COLO668 (cell line): Measurements from ENCODE around the gene GPX5.
"Not testable (repeated sequence)": the region's sequence is repeated elsewhere in the genome, so short reads cannot be mapped to it uniquely, and the experiment has no call there.

Experiments used
- DNase-seq: peaks from one replicate; lab custom pipeline; 2025; ENCODE audit not compliant: unreplicated experiment; lab: John Stamatoyannopoulos, UW

The GPX5 gene

GRCh38 chr6:28525496-28526039, at the start of gene GPX5:
TSS of gene GPX5 (plus strand) at chr6:28525881. CDS start at chr6:28526014, 133 bp downstream.
- DNase-seq: no peak

GRCh38 chr6:28478518-28478917, 47.2 kb upstream of the GPX5 start:
- DNase-seq: no peak

- DNase-seq: no peak
Observed at GRCh38 chr6:28480253-28480932, 45.3 kb upstream of the GPX5 start.

DNA sequence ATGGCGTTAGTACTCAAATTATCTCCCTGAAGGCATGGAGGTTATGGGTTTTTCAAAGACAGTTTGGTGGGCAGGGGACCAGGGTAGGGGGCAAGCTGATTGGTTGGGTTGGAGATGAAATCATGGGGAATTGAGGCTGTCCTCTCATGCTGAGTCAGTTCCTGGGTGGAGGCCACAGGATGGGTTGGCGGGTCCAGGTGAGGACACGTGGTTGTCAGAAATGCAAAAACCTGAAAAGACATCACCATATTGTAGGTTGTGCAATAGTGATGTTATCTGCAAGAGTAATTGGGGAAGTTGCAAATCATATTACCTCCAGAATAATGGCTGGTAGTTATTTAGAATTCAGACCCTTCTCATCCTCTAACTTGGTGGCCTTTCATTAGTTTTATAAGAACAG, 40.2 kb upstream of the GPX5 start:
- no peak for DNase-seq

DNA sequence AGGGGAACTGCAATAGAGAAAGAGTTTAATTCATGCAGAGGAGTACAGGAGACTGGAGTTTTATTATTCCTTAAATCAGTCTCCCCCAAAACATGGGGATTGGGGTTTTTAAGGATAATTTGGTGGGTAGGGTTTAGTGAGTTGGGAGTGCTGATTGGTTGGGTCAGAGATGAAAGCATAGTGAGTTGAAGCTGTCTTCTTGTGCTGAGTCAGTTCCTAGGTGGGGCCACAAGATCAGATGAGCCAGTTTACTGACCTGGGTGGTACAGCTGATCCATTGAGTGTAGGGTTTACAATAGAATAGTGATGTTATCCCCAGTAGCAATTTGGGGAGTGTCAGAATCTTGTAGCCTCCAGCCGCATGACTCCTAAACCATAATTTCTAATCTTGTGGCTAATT, 39.1 kb upstream of the GPX5 start:
- DNase-seq: no peak

DNA sequence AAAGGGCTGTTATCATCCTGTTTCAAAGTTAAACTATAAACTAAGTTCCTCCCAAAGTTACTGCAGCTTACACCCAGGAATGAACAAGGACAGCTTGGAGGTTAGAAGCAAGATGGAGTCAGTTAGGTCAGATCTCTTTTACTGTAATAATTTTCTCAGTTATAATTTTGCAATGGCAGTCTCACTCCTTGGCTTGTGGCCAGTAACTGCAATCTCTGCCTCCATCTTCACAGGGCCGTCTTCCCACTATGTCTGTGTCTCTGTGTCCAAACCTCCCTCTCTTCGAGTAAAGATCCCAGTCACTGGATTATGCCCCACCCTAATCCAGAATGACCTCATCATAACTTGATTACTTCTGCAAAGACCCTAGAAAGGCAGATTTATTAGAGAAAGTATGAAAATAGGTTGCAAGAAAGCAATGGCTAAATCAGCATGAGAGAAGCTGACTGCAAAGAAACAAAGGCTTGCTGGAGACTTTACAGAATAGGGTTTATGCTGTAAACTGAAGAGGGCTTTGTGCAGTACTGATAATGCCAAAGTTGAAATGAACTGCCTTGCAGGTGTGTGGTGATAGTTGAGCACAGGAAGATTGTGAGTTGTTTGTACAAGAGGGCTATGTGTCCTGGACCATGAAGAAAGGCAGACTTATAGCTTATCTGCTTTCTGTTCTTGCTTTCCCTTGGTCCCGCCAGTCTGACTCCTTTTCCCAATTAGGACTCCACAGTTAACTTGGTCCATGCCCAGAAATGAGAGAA, 38.5 kb upstream of the GPX5 start:
- DNase-seq: no peak

- DNase-seq: no peak
Observed at GRCh38 chr6:28488916-28489365, 36.7 kb upstream of the GPX5 start.

GRCh38 chr6:28489366-28490204, 36.1 kb upstream of the GPX5 start:
- DNase-seq: no peak

- no peak for DNase-seq
Observed at GRCh38 chr6:28490205-28490890, 35.3 kb upstream of the GPX5 start.

- no peak for DNase-seq
Observed at GRCh38 chr6:28491984-28492317, 33.7 kb upstream of the GPX5 start.

- DNase-seq: no peak
Observed at GRCh38 chr6:28496099-28496779, 29.4 kb upstream of the GPX5 start.

DNA sequence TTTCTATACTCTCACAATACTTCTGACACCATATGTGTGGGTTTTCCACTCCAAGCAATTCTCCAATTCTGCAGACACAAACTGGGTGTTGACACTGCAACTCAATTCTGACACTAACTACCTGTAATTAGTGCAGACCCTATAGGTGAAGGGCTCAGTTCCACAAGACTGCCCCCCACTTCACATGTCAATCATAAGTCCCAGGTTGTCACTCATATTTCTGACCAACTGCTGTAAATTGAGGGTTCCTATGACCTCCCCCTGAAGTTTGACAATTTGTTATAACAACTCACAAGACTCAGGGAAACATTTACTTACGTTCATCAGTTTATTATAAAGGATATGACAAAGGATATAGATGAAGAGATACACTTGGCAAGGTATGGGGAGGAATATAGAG, 28.4 kb upstream of the GPX5 start:
- DNase-seq: no peak

DNA sequence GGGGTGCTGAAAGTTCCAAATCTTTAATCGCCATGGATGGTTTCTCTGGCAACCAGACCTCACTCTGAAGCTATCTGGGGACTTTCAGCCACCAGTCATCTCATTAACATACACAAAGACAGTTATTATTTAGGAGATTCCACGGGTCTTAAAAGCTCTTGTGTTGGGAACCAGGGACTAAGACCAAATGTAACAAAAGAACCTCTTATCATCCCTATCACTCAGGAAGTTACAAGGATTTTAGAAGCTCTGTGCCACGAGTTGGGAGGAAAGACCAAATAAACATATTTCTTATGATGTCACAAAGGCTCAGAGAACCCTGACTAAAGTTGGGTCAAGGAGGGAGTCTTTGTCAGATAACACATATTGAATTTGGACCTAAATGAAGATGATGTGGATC, 27.8 kb upstream of the GPX5 start:
- DNase-seq: no peak

DNA sequence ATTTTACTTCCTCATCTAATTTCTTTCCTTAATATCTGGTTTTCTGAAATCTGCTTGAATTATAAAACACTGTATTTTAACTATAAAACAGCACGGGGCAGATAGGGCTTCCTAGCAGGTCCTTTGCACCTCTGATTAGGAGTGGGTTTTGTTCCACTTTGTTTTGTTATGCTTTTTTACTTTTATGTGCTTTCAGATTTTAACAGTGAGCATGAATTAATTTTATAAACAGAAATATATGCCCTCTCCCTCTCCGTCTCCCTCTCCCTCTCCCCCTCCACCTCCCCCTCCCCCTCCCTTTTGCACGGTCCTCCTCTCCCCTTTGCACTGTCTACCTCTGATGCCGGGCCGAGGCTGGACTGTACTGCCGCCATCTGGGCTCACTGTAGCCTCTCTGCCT, 24.4 kb upstream of the GPX5 start:
- no peak for DNase-seq

GRCh38 chr6:28502136-28502535, 23.5 kb upstream of the GPX5 start:
- not testable (repeated sequence) for DNase-seq

DNA sequence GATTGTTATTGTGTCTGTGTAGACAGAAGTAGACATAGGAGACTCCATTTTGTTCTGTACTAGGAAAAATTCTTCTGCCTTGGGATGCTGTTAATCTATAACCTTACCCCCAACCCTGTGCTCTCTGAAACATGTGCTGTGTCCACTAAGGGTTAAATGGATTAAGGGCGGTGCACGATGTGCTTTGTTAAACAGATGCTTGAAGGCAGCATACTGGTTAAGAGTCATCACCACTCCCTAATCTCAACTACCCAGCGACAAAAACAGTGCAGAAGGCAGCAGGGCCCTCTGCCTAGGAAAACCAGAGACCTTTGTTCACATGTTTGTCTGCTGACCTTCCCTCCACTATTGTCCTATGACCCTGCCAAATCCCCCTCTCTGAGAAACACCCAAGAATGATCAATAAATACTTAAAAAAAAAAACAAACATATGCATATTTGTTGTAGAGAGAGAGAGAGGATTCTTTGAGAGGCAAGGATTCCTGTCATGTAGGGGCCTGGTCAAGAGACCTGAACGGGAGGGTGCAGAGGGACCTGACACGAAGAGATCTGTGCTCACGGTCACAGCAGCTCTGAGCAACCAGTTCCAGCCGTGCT, 22.9 kb upstream of the GPX5 start:
- DNase-seq: not testable (repeated sequence)

DNA sequence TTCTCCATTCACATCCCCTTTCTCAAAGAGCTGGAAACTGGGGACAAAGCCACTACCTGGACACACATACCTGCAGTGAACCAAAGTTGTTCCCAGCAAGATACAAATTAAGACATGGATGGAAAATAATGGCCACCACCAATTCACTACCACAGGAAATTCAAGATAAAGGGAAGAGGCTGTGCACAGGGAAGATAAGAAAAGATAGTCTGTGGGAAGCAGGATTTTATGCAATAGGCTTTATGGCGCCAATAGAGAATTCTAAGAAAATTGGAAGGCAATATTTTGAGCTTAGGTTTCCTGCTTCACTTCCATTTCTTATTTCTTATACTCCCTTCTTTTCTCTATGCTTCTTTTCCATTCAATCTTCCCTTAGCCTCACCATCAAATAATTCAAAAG, 19.9 kb upstream of the GPX5 start:
- DNase-seq: no peak

- DNase-seq: no peak
Observed at GRCh38 chr6:28506807-28507475, 18.7 kb upstream of the GPX5 start.

DNA sequence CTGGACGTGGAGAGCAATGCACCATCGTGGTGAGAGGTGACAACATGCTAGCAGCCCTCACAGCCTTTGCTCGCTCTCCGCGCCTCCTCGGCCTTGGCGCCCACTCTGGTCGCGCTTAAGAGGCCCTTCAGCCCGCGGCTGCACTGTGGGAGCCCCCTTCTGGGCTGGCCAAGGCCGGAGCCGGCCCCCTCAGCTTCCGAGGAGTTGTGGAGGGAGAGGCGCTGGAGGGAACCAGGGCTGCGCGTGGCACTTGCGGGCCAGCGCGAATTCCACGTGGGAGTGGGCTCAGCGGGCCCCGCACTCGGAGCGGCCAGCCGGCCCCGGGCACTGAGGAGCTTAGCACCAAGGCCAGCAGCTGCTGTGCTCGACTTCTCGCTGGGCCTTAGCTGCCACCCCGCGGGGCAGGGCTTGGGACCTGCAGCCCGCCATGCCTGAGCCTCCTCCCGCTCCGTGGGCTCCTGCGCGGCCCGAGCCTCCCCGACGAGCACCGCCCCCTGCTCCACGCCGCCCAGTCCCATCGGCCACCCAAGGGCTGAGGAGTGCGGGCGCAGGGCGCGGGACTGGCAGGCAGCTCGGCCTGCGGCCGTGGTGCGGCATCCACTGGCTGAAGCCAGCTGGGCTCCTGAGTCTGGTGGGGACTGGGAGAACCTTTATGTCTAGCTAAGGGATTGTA, 13.9 kb upstream of the GPX5 start:
- DNase-seq: no peak
